SK-N-DZ (cell line): ENCODE data around the gene TNNC2.

ENCODE experiments used
- DNase-seq: peaks from one replicate; pipeline ENCODE4 v3.0.0-alpha.2; 2015; ENCODE audit warnings: low spot score
- small RNA-seq, 2 experiments: library from RNA; depleted of rRNA; stranded (forward); fragments of <200 nt; gene quantifications; one replicate each; pipeline ENCODE3, GENCODE V24; 2014

TNNC2 gene

GRCh38 chr20:45782890-45783289 lies 44.2 kb downstream of the TNNC2 start:
- no peak for DNase-seq

- DNase-seq: no peak
These were observed 45.7 kb downstream of the TNNC2 start for GRCh38 chr20:45781391-45781931.

GRCh38 chr20:45780159-45780558 lies 47.0 kb downstream of the TNNC2 start:
- DNase-seq: no peak

- DNase-seq: no peak
These were observed 47.8 kb downstream of the TNNC2 start for GRCh38 chr20:45779011-45779915.

GRCh38 chr20:45776931-45777330 lies 50.2 kb downstream of the TNNC2 start:
- no peak for DNase-seq

- DNase-seq: no peak
These were observed 51.7 kb downstream of the TNNC2 start for GRCh38 chr20:45775411-45775810.

GRCh38 chr20:45774945-45775344 lies 52.2 kb downstream of the TNNC2 start:
- DNase-seq: no peak

Small RNA genes lying within 50 kb of the gene (small RNA-seq; reads per million reads assigned to genes)
- gene RNU6ATAC38P: 0 reads per million in 2 experiments
